Measurements from ENCODE around the gene RNF224. TPM values are rescaled to one million over a fixed set of nuclear protein-coding genes. Genes with fewer than 3 reads are reported as not detected.

Gene RNF224
- total and polyA plus RNA-seq, 2 of the 13 experiments (the other 11 are each of a cell fraction or from before 2014, with no cell fraction given), result 0.09 TPM; not detected in 1

- TF ChIP-seq YY1 (IDR thresholded peaks at IDR 0.05; ENCODE audit: insufficient read depth, insufficient replicate concordance, low read depth, low read length), result peak; percentile 84
- TF ChIP-seq NRL (CRISPR knock-in tag; IDR thresholded peaks at IDR 0.05; ENCODE audit: borderline replicate concordance), result no peak; the same call in 1 of the 2 replicates
- TF ChIP-seq ZNF318 (CRISPR knock-in tag; IDR thresholded peaks at IDR 0.05), result no peak
- no peak for TF ChIP-seq ELF4 (CRISPR knock-in tag; IDR thresholded peaks at IDR 0.05; ENCODE audit: borderline replicate concordance)
- no peak for TF ChIP-seq HNF4G (IDR thresholded peaks at IDR 0.05; ENCODE audit: borderline replicate concordance, low read depth, low read length)
- TF ChIP-seq HNF4G (CRISPR knock-in tag; IDR thresholded peaks at IDR 0.05; ENCODE audit: borderline replicate concordance, low read depth), result no peak
- 0 out of 2 replicates have a peak, but pooled peaks have one; percentile 3 for TF ChIP-seq UBTF (CRISPR knock-in tag; IDR thresholded peaks at IDR 0.05)
- no peak for TF ChIP-seq MTF2 (CRISPR knock-in tag; IDR thresholded peaks at IDR 0.05; ENCODE audit: borderline replicate concordance)
- no peak for TF ChIP-seq SP1 (IDR thresholded peaks at IDR 0.05)
- TF ChIP-seq SP1 (CRISPR knock-in tag; IDR thresholded peaks at IDR 0.05), result no peak
- TF ChIP-seq TBX2 (CRISPR knock-in tag; IDR thresholded peaks at IDR 0.05; ENCODE audit: borderline replicate concordance), result peak; percentile 39
- TF ChIP-seq PRDM4 (CRISPR knock-in tag; IDR thresholded peaks at IDR 0.05; ENCODE audit: borderline replicate concordance), result no peak
- TF ChIP-seq MBNL3 (CRISPR knock-in tag; conservative IDR thresholded peaks at IDR 0.05), result no peak
- TF ChIP-seq NBN (conservative IDR thresholded peaks at IDR 0.05), result no peak
- TF ChIP-seq CC2D1A (CRISPR knock-in tag; IDR thresholded peaks at IDR 0.05), result no peak
Measured at GRCh38 chr9:137223078-137223970, 4.0 kb upstream of the RNF224 start (continued).
